ENCODE data around the gene BAZ2B.

DNA sequence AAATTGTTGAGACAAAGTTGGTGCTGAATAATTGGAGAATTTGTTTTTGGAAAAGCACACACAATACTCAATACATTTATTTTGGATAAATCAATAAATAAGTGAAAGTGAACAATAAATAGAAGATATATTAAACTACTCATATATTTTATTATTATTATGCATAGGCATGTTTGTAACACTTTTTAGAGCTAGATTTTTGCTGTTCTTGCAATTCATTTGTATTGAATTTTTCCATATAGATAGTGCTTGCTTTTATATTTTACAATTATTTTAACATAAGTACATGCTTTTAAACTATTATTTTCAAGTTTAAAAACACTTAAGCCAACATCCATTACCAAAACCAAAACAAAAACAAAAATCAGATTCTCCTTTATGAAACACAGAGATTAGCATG, 43.9 kb downstream of the BAZ2B start:
- TF ChIP-seq, protein P1, sequence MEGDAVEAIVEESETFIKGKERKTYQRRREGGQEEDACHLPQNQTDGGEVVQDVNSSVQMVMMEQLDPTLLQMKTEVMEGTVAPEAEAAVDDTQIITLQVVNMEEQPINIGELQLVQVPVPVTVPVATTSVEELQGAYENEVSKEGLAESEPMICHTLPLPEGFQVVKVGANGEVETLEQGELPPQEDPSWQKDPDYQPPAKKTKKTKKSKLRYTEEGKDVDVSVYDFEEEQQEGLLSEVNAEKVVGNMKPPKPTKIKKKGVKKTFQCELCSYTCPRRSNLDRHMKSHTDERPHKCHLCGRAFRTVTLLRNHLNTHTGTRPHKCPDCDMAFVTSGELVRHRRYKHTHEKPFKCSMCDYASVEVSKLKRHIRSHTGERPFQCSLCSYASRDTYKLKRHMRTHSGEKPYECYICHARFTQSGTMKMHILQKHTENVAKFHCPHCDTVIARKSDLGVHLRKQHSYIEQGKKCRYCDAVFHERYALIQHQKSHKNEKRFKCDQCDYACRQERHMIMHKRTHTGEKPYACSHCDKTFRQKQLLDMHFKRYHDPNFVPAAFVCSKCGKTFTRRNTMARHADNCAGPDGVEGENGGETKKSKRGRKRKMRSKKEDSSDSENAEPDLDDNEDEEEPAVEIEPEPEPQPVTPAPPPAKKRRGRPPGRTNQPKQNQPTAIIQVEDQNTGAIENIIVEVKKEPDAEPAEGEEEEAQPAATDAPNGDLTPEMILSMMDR (IDR thresholded peaks at IDR 0.05): no peak
- no peak for TF ChIP-seq EP300 (IDR thresholded peaks at IDR 0.05)

Measured in sigmoid colon (tissue), 4 donors.